HEK293 (cell line): ENCODE data around the gene THSD4.
"Not testable (repeated sequence)": the region's sequence is repeated elsewhere in the genome, so short reads cannot be mapped to it uniquely, and the experiment has no call there.

Source experiments
- CTCF ChIA-PET: fragments of 350-600 bp; formaldehyde crosslinking; extraction: SDS; loops from one replicate; lab custom pipeline; 2021; ENCODE audit warnings: antibody characterized with exemption; lab: Yijun Ruan, JAX
- POLR2A ChIA-PET: fragments of 300-600 bp; formaldehyde crosslinking; extraction: SDS; loops from one replicate; lab custom pipeline; 2020; ENCODE audit warnings: antibody characterized with exemption, inconsistent platforms; lab: Yijun Ruan, JAX
- H3K27ac ChIP-seq: fragments of 200-500 bp; sonication (Bioruptor generic); 2 replicates; pipeline ENCODE4 v1.5.1; 2014; ENCODE audit warnings: low read depth, low read length, control low read depth, inconsistent platforms; ENCODE audit errors: extremely low read depth
- H3K36me3 ChIP-seq, 2 experiments: fragments of 200-500 bp in 1 of 2; sonication (Bioruptor generic) in 1 of 2; 1 replicate in 1 of 2; 2 replicates in 1 of 2; pipeline ENCODE4 v1.5.1; 2014 to 2017; ENCODE audit warnings: inconsistent platforms in 2 of 2, low read length in 2 of 2; ENCODE audit not compliant: control insufficient read depth in 2 of 2, insufficient read depth in 1 of 2
- H3K4me1 ChIP-seq: fragments of 200-500 bp; sonication (Bioruptor generic); 2 replicates; pipeline ENCODE4 v1.5.1; 2014; ENCODE audit warnings: mild to moderate bottlenecking, low read length, inconsistent platforms; ENCODE audit not compliant: control insufficient read depth, insufficient read depth
- H3K4me3 ChIP-seq: 2 replicates; pipeline ENCODE4 v1.5.1; 2011; ENCODE audit warnings: low read depth, mild to moderate bottlenecking, control low read depth, low read length, moderate library complexity
- H3K9me3 ChIP-seq: fragments of 200-500 bp; sonication (Bioruptor generic); 2 replicates; pipeline ENCODE4 v1.5.1; 2014; ENCODE audit warnings: low read depth, low read length, inconsistent platforms; ENCODE audit not compliant: control insufficient read depth, insufficient read depth
- BCL11A ChIP-seq: fragments of 450-650 bp; formaldehyde crosslinking; IDR thresholded peaks from 2 replicates; pipeline ENCODE4 v1.5.1; 2016; ENCODE audit warnings: low read depth, missing biosample characterization, missing genetic modification characterization
- BCL11B ChIP-seq: fragments of 450-650 bp; formaldehyde crosslinking; IDR thresholded peaks from 2 replicates; pipeline ENCODE4 v1.5.1; 2016; ENCODE audit warnings: low read depth, missing biosample characterization, missing genetic modification characterization
- SCRT1 ChIP-seq: fragments of 450-650 bp; formaldehyde crosslinking; IDR thresholded peaks from 2 replicates; pipeline ENCODE4 v1.5.1; 2016; ENCODE audit warnings: missing biosample characterization, missing genetic modification characterization, borderline replicate concordance
- ZNF184 ChIP-seq: fragments of 450-650 bp; IDR thresholded peaks from 2 replicates; pipeline ENCODE4 v1.5.1; 2018; ENCODE audit warnings: missing biosample characterization, mild to moderate bottlenecking, missing genetic modification characterization
- ZNF37A ChIP-seq: fragments of 450-650 bp; IDR thresholded peaks from 2 replicates; pipeline ENCODE4 v1.5.1; 2018; ENCODE audit warnings: missing biosample characterization, missing genetic modification characterization
- ZNF510 ChIP-seq: fragments of 450-650 bp; formaldehyde crosslinking; IDR thresholded peaks from 2 replicates; pipeline ENCODE4 v1.5.1; 2018; ENCODE audit warnings: mild to moderate bottlenecking, missing genetic modification characterization, missing biosample characterization; ENCODE audit not compliant: insufficient replicate concordance
- TF ChIP-seq, protein P1 (sequence below): fragments of 450-650 bp; formaldehyde crosslinking; IDR thresholded peaks from 2 replicates; pipeline ENCODE4 v1.5.1; 2016; ENCODE audit warnings: missing biosample characterization, missing genetic modification characterization
- TF ChIP-seq, protein P2 (sequence below): fragments of 450-650 bp; formaldehyde crosslinking; IDR thresholded peaks from 2 replicates; pipeline ENCODE4 v1.5.1; 2016; ENCODE audit warnings: missing biosample characterization, missing genetic modification characterization, low read depth
- TF ChIP-seq, protein P3 (sequence below): fragments of 450-650 bp; formaldehyde crosslinking; IDR thresholded peaks from 2 replicates; pipeline ENCODE4 v1.5.1; 2016; ENCODE audit warnings: missing biosample characterization, missing genetic modification characterization
- TF ChIP-seq, protein P4 (sequence below): fragments of 450-650 bp; formaldehyde crosslinking; IDR thresholded peaks from 2 replicates; pipeline ENCODE4 v1.5.1; 2016; ENCODE audit warnings: missing biosample characterization, missing genetic modification characterization
- TF ChIP-seq, protein P5 (sequence below): sonication (generic); formaldehyde crosslinking; IDR thresholded peaks from 2 replicates; pipeline ENCODE4 v1.8.1; 2022; ENCODE audit warnings: mild to moderate bottlenecking, moderate library complexity, missing genetic modification reagents
- TF ChIP-seq, protein P6 (sequence below): fragments of 450-650 bp; formaldehyde crosslinking; IDR thresholded peaks from 2 replicates; pipeline ENCODE4 v1.5.1; 2017; ENCODE audit warnings: missing biosample characterization, missing genetic modification characterization

THSD4 gene

DNA sequence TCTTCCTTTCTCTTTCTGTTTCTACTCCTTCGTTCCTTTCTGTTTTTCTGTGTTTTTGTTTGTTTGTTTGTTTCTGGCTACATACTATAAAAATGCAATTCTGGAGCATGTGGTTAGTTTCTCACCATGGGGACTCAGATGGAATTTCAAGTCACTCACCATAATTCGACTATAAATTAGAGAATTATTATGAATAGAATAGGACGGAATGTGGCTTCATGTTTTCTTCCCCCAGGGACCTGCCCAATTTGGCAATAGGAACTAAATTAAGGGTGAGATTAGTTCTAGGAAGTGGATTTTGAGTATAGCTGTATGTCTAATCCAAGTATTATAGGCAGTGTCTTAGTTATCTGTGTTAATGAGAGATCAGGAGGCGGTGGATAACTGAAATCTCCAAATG is 96.9 kb downstream of the THSD4 start:
- POLR2A ChIA-PET: no interaction called here
- H3K27ac ChIP-seq: no peak overlapping the region
- H3K4me3 ChIP-seq: no peak overlapping the region
- no peaks in the 10 kb centered on the region for H3K36me3 ChIP-seq
- H3K4me1 ChIP-seq: no peaks in the 10 kb centered on the region
- no peaks in the 10 kb centered on the region for H3K9me3 ChIP-seq
- CTCF ChIA-PET: no interaction called here
- TF ChIP-seq, protein P1, sequence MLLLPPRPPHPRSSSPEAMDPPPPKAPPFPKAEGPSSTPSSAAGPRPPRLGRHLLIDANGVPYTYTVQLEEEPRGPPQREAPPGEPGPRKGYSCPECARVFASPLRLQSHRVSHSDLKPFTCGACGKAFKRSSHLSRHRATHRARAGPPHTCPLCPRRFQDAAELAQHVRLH (tag by site-specific recombination): no peak
- TF ChIP-seq BCL11A (tag by site-specific recombination) (no peak), ZNF184 (tag by site-specific recombination) (no peak), SCRT1 (tag by site-specific recombination) (no peak), ZNF510 (tag by site-specific recombination) (no peak), BCL11B (no peak), ZNF37A (tag by site-specific recombination) (no peak)
- TF ChIP-seq, protein P2, sequence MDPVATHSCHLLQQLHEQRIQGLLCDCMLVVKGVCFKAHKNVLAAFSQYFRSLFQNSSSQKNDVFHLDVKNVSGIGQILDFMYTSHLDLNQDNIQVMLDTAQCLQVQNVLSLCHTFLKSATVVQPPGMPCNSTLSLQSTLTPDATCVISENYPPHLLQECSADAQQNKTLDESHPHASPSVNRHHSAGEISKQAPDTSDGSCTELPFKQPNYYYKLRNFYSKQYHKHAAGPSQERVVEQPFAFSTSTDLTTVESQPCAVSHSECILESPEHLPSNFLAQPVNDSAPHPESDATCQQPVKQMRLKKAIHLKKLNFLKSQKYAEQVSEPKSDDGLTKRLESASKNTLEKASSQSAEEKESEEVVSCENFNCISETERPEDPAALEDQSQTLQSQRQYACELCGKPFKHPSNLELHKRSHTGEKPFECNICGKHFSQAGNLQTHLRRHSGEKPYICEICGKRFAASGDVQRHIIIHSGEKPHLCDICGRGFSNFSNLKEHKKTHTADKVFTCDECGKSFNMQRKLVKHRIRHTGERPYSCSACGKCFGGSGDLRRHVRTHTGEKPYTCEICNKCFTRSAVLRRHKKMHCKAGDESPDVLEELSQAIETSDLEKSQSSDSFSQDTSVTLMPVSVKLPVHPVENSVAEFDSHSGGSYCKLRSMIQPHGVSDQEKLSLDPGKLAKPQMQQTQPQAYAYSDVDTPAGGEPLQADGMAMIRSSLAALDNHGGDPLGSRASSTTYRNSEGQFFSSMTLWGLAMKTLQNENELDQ (tag by site-specific recombination): no peak
- TF ChIP-seq, protein P3, sequence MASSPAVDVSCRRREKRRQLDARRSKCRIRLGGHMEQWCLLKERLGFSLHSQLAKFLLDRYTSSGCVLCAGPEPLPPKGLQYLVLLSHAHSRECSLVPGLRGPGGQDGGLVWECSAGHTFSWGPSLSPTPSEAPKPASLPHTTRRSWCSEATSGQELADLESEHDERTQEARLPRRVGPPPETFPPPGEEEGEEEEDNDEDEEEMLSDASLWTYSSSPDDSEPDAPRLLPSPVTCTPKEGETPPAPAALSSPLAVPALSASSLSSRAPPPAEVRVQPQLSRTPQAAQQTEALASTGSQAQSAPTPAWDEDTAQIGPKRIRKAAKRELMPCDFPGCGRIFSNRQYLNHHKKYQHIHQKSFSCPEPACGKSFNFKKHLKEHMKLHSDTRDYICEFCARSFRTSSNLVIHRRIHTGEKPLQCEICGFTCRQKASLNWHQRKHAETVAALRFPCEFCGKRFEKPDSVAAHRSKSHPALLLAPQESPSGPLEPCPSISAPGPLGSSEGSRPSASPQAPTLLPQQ (tag by site-specific recombination): no peak
- TF ChIP-seq, protein P4, sequence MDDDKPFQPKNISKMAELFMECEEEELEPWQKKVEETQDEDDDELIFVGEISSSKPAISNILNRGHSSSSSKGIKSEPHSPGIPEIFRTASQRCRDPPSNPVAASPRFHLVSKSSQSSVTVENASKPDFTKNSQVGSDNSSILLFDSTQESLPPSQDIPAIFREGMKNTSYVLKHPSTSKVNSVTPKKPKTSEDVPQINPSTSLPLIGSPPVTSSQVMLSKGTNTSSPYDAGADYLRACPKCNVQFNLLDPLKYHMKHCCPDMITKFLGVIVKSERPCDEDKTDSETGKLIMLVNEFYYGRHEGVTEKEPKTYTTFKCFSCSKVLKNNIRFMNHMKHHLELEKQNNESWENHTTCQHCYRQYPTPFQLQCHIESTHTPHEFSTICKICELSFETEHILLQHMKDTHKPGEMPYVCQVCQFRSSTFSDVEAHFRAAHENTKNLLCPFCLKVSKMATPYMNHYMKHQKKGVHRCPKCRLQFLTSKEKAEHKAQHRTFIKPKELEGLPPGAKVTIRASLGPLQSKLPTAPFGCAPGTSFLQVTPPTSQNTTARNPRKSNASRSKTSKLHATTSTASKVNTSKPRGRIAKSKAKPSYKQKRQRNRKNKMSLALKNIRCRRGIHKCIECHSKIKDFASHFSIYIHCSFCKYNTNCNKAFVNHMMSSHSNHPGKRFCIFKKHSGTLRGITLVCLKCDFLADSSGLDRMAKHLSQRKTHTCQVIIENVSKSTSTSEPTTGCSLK (tag by site-specific recombination): no peak
- TF ChIP-seq, protein P5, sequence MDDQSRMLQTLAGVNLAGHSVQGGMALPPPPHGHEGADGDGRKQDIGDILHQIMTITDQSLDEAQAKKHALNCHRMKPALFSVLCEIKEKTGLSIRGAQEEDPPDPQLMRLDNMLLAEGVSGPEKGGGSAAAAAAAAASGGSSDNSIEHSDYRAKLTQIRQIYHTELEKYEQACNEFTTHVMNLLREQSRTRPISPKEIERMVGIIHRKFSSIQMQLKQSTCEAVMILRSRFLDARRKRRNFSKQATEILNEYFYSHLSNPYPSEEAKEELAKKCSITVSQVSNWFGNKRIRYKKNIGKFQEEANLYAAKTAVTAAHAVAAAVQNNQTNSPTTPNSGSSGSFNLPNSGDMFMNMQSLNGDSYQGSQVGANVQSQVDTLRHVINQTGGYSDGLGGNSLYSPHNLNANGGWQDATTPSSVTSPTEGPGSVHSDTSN: no peak
- TF ChIP-seq, protein P6, sequence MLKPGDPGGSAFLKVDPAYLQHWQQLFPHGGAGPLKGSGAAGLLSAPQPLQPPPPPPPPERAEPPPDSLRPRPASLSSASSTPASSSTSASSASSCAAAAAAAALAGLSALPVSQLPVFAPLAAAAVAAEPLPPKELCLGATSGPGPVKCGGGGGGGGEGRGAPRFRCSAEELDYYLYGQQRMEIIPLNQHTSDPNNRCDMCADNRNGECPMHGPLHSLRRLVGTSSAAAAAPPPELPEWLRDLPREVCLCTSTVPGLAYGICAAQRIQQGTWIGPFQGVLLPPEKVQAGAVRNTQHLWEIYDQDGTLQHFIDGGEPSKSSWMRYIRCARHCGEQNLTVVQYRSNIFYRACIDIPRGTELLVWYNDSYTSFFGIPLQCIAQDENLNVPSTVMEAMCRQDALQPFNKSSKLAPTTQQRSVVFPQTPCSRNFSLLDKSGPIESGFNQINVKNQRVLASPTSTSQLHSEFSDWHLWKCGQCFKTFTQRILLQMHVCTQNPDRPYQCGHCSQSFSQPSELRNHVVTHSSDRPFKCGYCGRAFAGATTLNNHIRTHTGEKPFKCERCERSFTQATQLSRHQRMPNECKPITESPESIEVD (tag by site-specific recombination): no peak

DNA sequence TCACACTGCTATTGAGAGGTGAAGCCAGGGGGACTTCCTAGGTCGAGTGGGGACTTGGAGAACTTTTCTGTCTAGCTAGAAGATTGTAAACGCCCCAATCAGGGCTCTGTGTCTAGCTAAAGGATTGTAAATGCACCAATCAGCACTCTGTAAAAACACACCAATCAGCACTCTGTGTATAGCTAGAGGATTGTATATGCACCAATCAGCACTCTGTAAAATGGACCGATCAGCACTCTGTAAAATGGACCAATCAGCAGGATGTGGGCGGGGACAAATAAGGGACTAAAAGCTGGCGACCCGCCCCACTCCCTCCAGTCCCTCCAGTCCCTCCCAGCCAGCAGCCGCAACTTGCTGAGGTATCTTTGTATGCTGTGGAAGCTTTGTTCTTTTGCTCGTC is 98.7 kb downstream of the THSD4 start:
- POLR2A ChIA-PET: interaction anchor here (1.1 kb wide), 1 partner anchor 13 kb away, joined by 3 read pairs; no protein-coding TSS in a partner anchor
- CTCF ChIA-PET: interaction anchor here (0.6 kb wide), 1 partner anchor 85 kb away, joined by 3 read pairs; no protein-coding TSS in a partner anchor
- not testable (repeated sequence) for H3K9me3 ChIP-seq, H3K4me3 ChIP-seq, H3K36me3 ChIP-seq, H3K27ac ChIP-seq, H3K4me1 ChIP-seq
